Esophagus squamous epithelium (tissue), 4 donors: ENCODE results near the gene PRPF38A.

Experiments
- POLR2A ChIP-seq, 4 donors: fragments of 450-650 bp; IDR thresholded peaks; one replicate each; pipeline ENCODE4 v1.6.1; 2017; ENCODE audit warnings: antibody characterized with exemption in 4 of 4, mild to moderate bottlenecking in 4 of 4, moderate library complexity in 3 of 4
- TF ChIP-seq, protein P1 (sequence below), 6 experiments: fragments of 450-650 bp in 4 of 6; fragments of 200-600 bp in 2 of 6; sonication (generic) in 2 of 6; IDR thresholded peaks; one replicate each; pipeline ENCODE4 v1.5.1; 2016 to 2019; ENCODE audit warnings: antibody characterized with exemption in 6 of 6, mild to moderate bottlenecking in 4 of 6, moderate library complexity in 4 of 6

DNA sequence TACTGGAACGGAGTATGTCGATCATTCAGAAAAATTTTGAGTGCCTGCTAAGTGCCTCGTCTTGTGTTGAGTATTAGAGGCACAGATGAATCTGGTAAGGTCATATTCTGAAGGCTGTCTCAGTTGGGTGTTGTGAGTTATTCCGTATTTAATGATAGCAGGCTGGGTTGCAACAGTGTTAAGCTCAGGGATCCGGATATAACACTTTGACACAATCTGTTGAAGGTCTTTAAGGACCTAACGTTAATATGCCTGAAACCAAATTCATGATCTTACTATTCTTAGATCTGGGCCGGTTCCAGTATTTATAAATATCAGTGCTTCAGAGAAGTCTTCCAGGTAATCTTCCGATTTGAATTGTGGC lies 555 bp downstream of the PRPF38A start:
- TF ChIP-seq, protein P1, sequence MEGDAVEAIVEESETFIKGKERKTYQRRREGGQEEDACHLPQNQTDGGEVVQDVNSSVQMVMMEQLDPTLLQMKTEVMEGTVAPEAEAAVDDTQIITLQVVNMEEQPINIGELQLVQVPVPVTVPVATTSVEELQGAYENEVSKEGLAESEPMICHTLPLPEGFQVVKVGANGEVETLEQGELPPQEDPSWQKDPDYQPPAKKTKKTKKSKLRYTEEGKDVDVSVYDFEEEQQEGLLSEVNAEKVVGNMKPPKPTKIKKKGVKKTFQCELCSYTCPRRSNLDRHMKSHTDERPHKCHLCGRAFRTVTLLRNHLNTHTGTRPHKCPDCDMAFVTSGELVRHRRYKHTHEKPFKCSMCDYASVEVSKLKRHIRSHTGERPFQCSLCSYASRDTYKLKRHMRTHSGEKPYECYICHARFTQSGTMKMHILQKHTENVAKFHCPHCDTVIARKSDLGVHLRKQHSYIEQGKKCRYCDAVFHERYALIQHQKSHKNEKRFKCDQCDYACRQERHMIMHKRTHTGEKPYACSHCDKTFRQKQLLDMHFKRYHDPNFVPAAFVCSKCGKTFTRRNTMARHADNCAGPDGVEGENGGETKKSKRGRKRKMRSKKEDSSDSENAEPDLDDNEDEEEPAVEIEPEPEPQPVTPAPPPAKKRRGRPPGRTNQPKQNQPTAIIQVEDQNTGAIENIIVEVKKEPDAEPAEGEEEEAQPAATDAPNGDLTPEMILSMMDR (IDR thresholded peaks at IDR 0.05) = no peak
- no peak for TF ChIP-seq POLR2A (IDR thresholded peaks at IDR 0.05)
